Measurements from ENCODE around the gene PLOD2. TPM values are rescaled to one million over a fixed set of nuclear protein-coding genes. Genes with fewer than 3 reads are reported as not detected.

Gene PLOD2
- total and polyA plus RNA-seq, 4 donors, result 18.6 to 57.0 (median 24.3) TPM

GRCh38 chr3:146125951-146126350 lies 35.0 kb downstream of the PLOD2 start:
- Histone ChIP-seq H3K36me3 (ENCODE audit: control insufficient read depth in 4 of 4, insufficient read depth in 3 of 4, low read depth in 1 of 4, low read length in 3 of 4) (peaks cover 0 to 15% (median 1%) of the 10 kb centered on the region in 4 donors), H3K9ac (ENCODE audit: low read depth in 1 of 2, low read length in 2 of 2) (no peak overlapping the region), H3K27ac (ENCODE audit: low read depth in 1 of 2, low read length in 2 of 2) (peak overlapping the region in 1 of 2 donors; percentile 19), H3K27me3 (ENCODE audit: control insufficient read depth in 4 of 4, insufficient read depth in 4 of 4, low read length in 3 of 4) (no peaks in the 10 kb centered on the region), H3K4me3 (ENCODE audit: low read depth in 1 of 3, low read length in 3 of 3) (no peak overlapping the region), H3K4me1 (ENCODE audit: control insufficient read depth in 4 of 4, insufficient read depth in 4 of 4, low read length in 3 of 4) (peaks cover 2 to 27% (median 19%) of the 10 kb centered on the region in 4 donors), H3K9me3 (ENCODE audit: control insufficient read depth in 4 of 4, low read length in 3 of 4) (no peaks in the 10 kb centered on the region)
- TF ChIP-seq HNF4A (conservative IDR thresholded peaks at IDR 0.05) (peak; percentile 62 to 65), ZBTB33 (IDR thresholded peaks at IDR 0.05) (no peak), ATF3 (IDR thresholded peaks at IDR 0.05) (peak; percentile 93), RXRA (IDR thresholded peaks at IDR 0.05) (peak; percentile 16 to 50), FOXA2 (IDR thresholded peaks at IDR 0.05) (no peak), HNF4G (IDR thresholded peaks at IDR 0.05) (peak; percentile 16), GABPA (IDR thresholded peaks at IDR 0.05 in 1 of 2, conservative IDR thresholded peaks at IDR 0.05 in 1 of 2) (no peak), JUND (IDR thresholded peaks at IDR 0.05) (peak; percentile 91 to 94), SP1 (IDR thresholded peaks at IDR 0.05) (peak; percentile 43), YY1 (IDR thresholded peaks at IDR 0.05) (no peak)
- TF ChIP-seq, protein P1, sequence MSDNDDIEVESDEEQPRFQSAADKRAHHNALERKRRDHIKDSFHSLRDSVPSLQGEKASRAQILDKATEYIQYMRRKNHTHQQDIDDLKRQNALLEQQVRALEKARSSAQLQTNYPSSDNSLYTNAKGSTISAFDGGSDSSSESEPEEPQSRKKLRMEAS (IDR thresholded peaks at IDR 0.05), result peak; percentile 10
- TF ChIP-seq, protein P2, sequence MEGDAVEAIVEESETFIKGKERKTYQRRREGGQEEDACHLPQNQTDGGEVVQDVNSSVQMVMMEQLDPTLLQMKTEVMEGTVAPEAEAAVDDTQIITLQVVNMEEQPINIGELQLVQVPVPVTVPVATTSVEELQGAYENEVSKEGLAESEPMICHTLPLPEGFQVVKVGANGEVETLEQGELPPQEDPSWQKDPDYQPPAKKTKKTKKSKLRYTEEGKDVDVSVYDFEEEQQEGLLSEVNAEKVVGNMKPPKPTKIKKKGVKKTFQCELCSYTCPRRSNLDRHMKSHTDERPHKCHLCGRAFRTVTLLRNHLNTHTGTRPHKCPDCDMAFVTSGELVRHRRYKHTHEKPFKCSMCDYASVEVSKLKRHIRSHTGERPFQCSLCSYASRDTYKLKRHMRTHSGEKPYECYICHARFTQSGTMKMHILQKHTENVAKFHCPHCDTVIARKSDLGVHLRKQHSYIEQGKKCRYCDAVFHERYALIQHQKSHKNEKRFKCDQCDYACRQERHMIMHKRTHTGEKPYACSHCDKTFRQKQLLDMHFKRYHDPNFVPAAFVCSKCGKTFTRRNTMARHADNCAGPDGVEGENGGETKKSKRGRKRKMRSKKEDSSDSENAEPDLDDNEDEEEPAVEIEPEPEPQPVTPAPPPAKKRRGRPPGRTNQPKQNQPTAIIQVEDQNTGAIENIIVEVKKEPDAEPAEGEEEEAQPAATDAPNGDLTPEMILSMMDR (IDR thresholded peaks at IDR 0.05; ENCODE audit: low read depth, low read length, missing input control), result no peak
- no peak for DNase-seq (ENCODE audit: low spot score)

GRCh38 chr3:146124126-146124801 lies 36.7 kb downstream of the PLOD2 start:
- Histone ChIP-seq H3K36me3 (ENCODE audit: control insufficient read depth in 4 of 4, insufficient read depth in 3 of 4, low read depth in 1 of 4, low read length in 3 of 4) (peaks cover 0 to 19% (median 1%) of the 10 kb centered on the region in 4 donors), H3K4me3 (ENCODE audit: low read depth in 1 of 3, low read length in 3 of 3) (no peak overlapping the region), H3K4me1 (ENCODE audit: control insufficient read depth in 4 of 4, insufficient read depth in 4 of 4, low read length in 3 of 4) (peaks cover 0 to 15% (median 11%) of the 10 kb centered on the region in 4 donors), H3K9ac (ENCODE audit: low read depth in 1 of 2, low read length in 2 of 2) (no peak overlapping the region), H3K27ac (ENCODE audit: low read depth in 1 of 2, low read length in 2 of 2) (no peak overlapping the region), H3K9me3 (ENCODE audit: control insufficient read depth in 4 of 4, low read length in 3 of 4) (no peaks in the 10 kb centered on the region), H3K27me3 (ENCODE audit: control insufficient read depth in 4 of 4, insufficient read depth in 4 of 4, low read length in 3 of 4) (no peaks in the 10 kb centered on the region)
- no peak for DNase-seq (ENCODE audit: low spot score)
- WGBS, result 73% methylated on average over 6 of the region's 6 CpGs
- TF ChIP-seq TAF1 (conservative IDR thresholded peaks at IDR 0.05) (no peak), GABPA (IDR thresholded peaks at IDR 0.05 in 1 of 2, conservative IDR thresholded peaks at IDR 0.05 in 1 of 2) (no peak), ZBTB33 (IDR thresholded peaks at IDR 0.05) (no peak), ATF3 (IDR thresholded peaks at IDR 0.05) (no peak), NR2F2 (IDR thresholded peaks at IDR 0.05) (no peak), REST (IDR thresholded peaks at IDR 0.05) (no peak), FOXA1 (IDR thresholded peaks at IDR 0.05) (no peak), SP1 (IDR thresholded peaks at IDR 0.05) (no peak), JUND (IDR thresholded peaks at IDR 0.05) (no peak), YY1 (IDR thresholded peaks at IDR 0.05) (no peak), FOXA2 (IDR thresholded peaks at IDR 0.05) (no peak), RAD21 (IDR thresholded peaks at IDR 0.05) (no peak), EGR1 (IDR thresholded peaks at IDR 0.05; ENCODE audit: low read depth in 2 of 2) (no peak)
- TF ChIP-seq, protein P2 (IDR thresholded peaks at IDR 0.05; ENCODE audit: low read depth, low read length, missing input control), result no peak

Measured in liver (tissue), 9 donors.